OCI-LY7 (cell line): ENCODE data around the gene KRTAP5-5.

Source experiments
- EZH2phosphoT487 ChIP-seq: fragments of 200-600 bp; sonication (generic); IDR thresholded peaks from 2 replicates; pipeline ENCODE4 v1.6.1; 2018; ENCODE audit warnings: low read depth, borderline replicate concordance, mild to moderate bottlenecking, mixed run types, antibody characterized with exemption, low read length, moderate library complexity, mixed read lengths
- TF ChIP-seq, protein P1 (sequence below): fragments of 200-600 bp; sonication (generic); conservative IDR thresholded peaks from 2 replicates; pipeline ENCODE4 v1.5.1; 2014; ENCODE audit warnings: mild to moderate bottlenecking, antibody characterized with exemption, low read length, moderate library complexity, mixed read lengths

DNA sequence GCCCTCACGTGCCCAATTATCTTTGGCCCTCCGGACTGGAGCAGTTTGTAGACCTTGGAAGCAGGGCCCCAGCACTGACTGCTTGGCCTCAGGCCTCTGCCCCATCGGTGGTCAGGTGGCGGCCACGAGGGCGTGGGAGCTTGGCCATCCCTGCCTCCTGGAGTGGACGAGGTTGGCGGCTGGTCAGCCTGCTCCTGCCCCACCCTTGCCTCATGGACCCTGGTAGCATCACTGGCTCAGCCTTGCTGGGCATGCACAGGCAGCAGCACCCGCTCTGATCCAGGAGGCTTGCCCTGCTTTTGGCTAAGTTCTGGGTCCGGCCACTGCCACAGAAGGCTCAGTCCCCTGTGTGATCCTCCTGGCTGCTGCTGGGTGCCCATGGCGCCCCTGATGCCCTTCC, 25.4 kb upstream of the KRTAP5-5 start:
- TF ChIP-seq, protein P1, sequence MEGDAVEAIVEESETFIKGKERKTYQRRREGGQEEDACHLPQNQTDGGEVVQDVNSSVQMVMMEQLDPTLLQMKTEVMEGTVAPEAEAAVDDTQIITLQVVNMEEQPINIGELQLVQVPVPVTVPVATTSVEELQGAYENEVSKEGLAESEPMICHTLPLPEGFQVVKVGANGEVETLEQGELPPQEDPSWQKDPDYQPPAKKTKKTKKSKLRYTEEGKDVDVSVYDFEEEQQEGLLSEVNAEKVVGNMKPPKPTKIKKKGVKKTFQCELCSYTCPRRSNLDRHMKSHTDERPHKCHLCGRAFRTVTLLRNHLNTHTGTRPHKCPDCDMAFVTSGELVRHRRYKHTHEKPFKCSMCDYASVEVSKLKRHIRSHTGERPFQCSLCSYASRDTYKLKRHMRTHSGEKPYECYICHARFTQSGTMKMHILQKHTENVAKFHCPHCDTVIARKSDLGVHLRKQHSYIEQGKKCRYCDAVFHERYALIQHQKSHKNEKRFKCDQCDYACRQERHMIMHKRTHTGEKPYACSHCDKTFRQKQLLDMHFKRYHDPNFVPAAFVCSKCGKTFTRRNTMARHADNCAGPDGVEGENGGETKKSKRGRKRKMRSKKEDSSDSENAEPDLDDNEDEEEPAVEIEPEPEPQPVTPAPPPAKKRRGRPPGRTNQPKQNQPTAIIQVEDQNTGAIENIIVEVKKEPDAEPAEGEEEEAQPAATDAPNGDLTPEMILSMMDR, result no peak
- TF ChIP-seq EZH2phosphoT487, result no peak
